RWPE2 (cell line): ENCODE results near the gene BBOX1.

Experiments
- ATAC-seq: fragments of 200-7000 bp; cut with Tn5 transposase; 3 replicates; pipeline ENCODE4 v1.9.1; 2021; ENCODE audit warnings: low read depth
- DNase-seq: peaks from one replicate; pipeline ENCODE4 v3.0.0-alpha.2; 2020; ENCODE audit warnings: low spot score
- H3K27ac ChIP-seq: fragments of 450-650 bp; 2 replicates; pipeline ENCODE4 v1.5.1; 2017; ENCODE audit warnings: mild to moderate bottlenecking; ENCODE audit not compliant: poor library complexity, severe bottlenecking
- H3K27me3 ChIP-seq: fragments of 250-450 bp; sonication (Bioruptor Pico); 2 replicates; pipeline ENCODE4 v1.5.1; 2021; ENCODE audit warnings: mild to moderate bottlenecking, moderate library complexity; ENCODE audit not compliant: insufficient read depth, poor library complexity, severe bottlenecking
- H3K36me3 ChIP-seq: fragments of 250-450 bp; sonication (Bioruptor Pico); 2 replicates; pipeline ENCODE4 v1.5.1; 2020; ENCODE audit warnings: low read depth, mild to moderate bottlenecking, moderate library complexity
- H3K4me1 ChIP-seq: fragments of 250-450 bp; sonication (Bioruptor Pico); 2 replicates; pipeline ENCODE4 v1.5.1; 2021; ENCODE audit warnings: mild to moderate bottlenecking, moderate library complexity; ENCODE audit not compliant: insufficient read depth, poor library complexity, severe bottlenecking
- H3K4me3 ChIP-seq: fragments of 250-450 bp; sonication (Bioruptor Pico); 2 replicates; pipeline ENCODE4 v1.5.1; 2021; ENCODE audit warnings: mild to moderate bottlenecking, moderate library complexity; ENCODE audit not compliant: severe bottlenecking
- H3K9me3 ChIP-seq: fragments of 250-450 bp; sonication (Bioruptor Pico); 2 replicates; pipeline ENCODE4 v1.5.1; 2021; ENCODE audit warnings: mild to moderate bottlenecking, moderate library complexity; ENCODE audit not compliant: severe bottlenecking
- CTCF ChIP-seq: fragments of 450-650 bp; IDR thresholded peaks from one replicate; pipeline ENCODE4 v1.5.1; 2017; ENCODE audit warnings: mild to moderate bottlenecking, moderate library complexity; ENCODE audit not compliant: poor library complexity, severe bottlenecking

The BBOX1 gene

GRCh38 chr11:27083241-27083640 lies 42.6 kb downstream of the BBOX1 start:
- no peaks in the 10 kb centered on the region for H3K27me3 ChIP-seq
- TF ChIP-seq CTCF = no peak
- DNase-seq = no peak
- no peak for ATAC-seq
- no peaks in the 10 kb centered on the region for H3K36me3 ChIP-seq
- H3K4me1 ChIP-seq = peaks cover 24% of the 10 kb centered on the region
- no peaks in the 10 kb centered on the region for H3K9me3 ChIP-seq
- H3K27ac ChIP-seq = no peak overlapping the region
- no peak overlapping the region for H3K4me3 ChIP-seq

- no peaks in the 10 kb centered on the region for H3K9me3 ChIP-seq
- DNase-seq (no peak), ATAC-seq (no peak)
- peak overlapping the region; percentile 44 for H3K27ac ChIP-seq
- no peaks in the 10 kb centered on the region for H3K27me3 ChIP-seq
- H3K4me3 ChIP-seq = no peak overlapping the region
- H3K4me1 ChIP-seq = peaks cover 29% of the 10 kb centered on the region
- TF ChIP-seq CTCF = no peak
- no peaks in the 10 kb centered on the region for H3K36me3 ChIP-seq
These were observed 43.2 kb downstream of the BBOX1 start for GRCh38 chr11:27083782-27084181.

GRCh38 chr11:27084518-27084917 lies 43.9 kb downstream of the BBOX1 start:
- Histone ChIP-seq H3K27me3 (no peaks in the 10 kb centered on the region), H3K36me3 (no peaks in the 10 kb centered on the region), H3K4me3 (no peak overlapping the region), H3K4me1 (peaks cover 31% of the 10 kb centered on the region), H3K27ac (peak overlapping the region; percentile 44), H3K9me3 (no peaks in the 10 kb centered on the region)
- ATAC-seq = peak; percentile 40
- DNase-seq = no peak
- TF ChIP-seq CTCF = no peak

- DNase-seq = no peak
- Histone ChIP-seq H3K27ac (peak overlapping the region; percentile 44), H3K4me1 (peaks cover 31% of the 10 kb centered on the region), H3K27me3 (no peaks in the 10 kb centered on the region), H3K36me3 (no peaks in the 10 kb centered on the region), H3K4me3 (no peak overlapping the region), H3K9me3 (no peaks in the 10 kb centered on the region)
- TF ChIP-seq CTCF = no peak
- peak; percentile 42; the same call in 1 of the 3 replicates for ATAC-seq
These were observed 44.5 kb downstream of the BBOX1 start for GRCh38 chr11:27085111-27085510.

- no peak for DNase-seq
- H3K27ac ChIP-seq = peak overlapping the region; percentile 44
- no peaks in the 10 kb centered on the region for H3K27me3 ChIP-seq
- no peaks in the 10 kb centered on the region for H3K36me3 ChIP-seq
- no peak for ATAC-seq
- TF ChIP-seq CTCF = no peak
- H3K9me3 ChIP-seq = no peaks in the 10 kb centered on the region
- H3K4me1 ChIP-seq = peaks cover 31% of the 10 kb centered on the region
- no peak overlapping the region for H3K4me3 ChIP-seq
These were observed 45.0 kb downstream of the BBOX1 start for GRCh38 chr11:27085605-27086004.
